ENCODE data around the gene PRRT3. TPM values are rescaled to one million over a fixed set of nuclear protein-coding genes. Genes with fewer than 3 reads are reported as not detected.

Gene PRRT3
- total RNA-seq, 1 experiment from 2014 or later: 9.2 TPM

GRCh38 chr3:9932843-9933560 lies 19.2 kb downstream of the PRRT3 start (continued):
- TF ChIP-seq E2F5 (CRISPR knock-in tag; IDR thresholded peaks at IDR 0.05) (no peak), ZNF232 (CRISPR knock-in tag; IDR thresholded peaks at IDR 0.05) (0 out of 2 replicates have a peak, but pooled peaks have one; percentile 44), CDX4 (CRISPR knock-in tag; IDR thresholded peaks at IDR 0.05; ENCODE audit: borderline replicate concordance) (no peak), NR2C2 (CRISPR knock-in tag; IDR thresholded peaks at IDR 0.05) (0 out of 2 replicates have a peak, but pooled peaks have one; percentile 24), MYBL2 (CRISPR knock-in tag; IDR thresholded peaks at IDR 0.05) (no peak; the same call in 1 of the 2 replicates), ZNF425 (CRISPR knock-in tag; conservative IDR thresholded peaks at IDR 0.05) (no peak), AFF4 (CRISPR knock-in tag; IDR thresholded peaks at IDR 0.05; ENCODE audit: borderline replicate concordance) (peak; percentile 40; the same call in 1 of the 2 replicates), ZNF671 (CRISPR knock-in tag; IDR thresholded peaks at IDR 0.05) (no peak), NFE2L1 (CRISPR knock-in tag; IDR thresholded peaks at IDR 0.05) (no peak)
- TF ChIP-seq, protein P1, sequence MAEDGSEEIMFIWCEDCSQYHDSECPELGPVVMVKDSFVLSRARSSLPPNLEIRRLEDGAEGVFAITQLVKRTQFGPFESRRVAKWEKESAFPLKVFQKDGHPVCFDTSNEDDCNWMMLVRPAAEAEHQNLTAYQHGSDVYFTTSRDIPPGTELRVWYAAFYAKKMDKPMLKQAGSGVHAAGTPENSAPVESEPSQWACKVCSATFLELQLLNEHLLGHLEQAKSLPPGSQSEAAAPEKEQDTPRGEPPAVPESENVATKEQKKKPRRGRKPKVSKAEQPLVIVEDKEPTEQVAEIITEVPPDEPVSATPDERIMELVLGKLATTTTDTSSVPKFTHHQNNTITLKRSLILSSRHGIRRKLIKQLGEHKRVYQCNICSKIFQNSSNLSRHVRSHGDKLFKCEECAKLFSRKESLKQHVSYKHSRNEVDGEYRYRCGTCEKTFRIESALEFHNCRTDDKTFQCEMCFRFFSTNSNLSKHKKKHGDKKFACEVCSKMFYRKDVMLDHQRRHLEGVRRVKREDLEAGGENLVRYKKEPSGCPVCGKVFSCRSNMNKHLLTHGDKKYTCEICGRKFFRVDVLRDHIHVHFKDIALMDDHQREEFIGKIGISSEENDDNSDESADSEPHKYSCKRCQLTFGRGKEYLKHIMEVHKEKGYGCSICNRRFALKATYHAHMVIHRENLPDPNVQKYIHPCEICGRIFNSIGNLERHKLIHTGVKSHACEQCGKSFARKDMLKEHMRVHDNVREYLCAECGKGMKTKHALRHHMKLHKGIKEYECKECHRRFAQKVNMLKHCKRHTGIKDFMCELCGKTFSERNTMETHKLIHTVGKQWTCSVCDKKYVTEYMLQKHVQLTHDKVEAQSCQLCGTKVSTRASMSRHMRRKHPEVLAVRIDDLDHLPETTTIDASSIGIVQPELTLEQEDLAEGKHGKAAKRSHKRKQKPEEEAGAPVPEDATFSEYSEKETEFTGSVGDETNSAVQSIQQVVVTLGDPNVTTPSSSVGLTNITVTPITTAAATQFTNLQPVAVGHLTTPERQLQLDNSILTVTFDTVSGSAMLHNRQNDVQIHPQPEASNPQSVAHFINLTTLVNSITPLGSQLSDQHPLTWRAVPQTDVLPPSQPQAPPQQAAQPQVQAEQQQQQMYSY (CRISPR knock-in tag; IDR thresholded peaks at IDR 0.05): peak; percentile 8; the same call in 1 of the 2 replicates

DNA sequence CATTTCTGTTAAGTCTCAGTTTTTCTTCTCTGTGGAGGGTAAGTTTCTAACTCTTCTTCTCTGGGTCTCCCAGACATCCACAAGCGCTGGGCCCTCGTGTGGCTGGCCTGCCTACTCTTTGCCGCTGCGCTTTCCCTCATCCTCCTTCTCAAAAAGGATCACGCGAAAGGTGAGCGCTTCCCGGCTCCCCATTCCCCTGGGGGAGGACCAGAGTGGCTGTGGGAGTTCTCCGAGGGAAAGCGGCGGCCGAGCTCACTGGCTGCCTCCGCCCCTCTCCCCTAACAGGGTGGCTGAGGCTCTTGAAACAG lies 19.7 kb downstream of the PRRT3 start:
- H3K27ac Mint-ChIP-seq: peak overlapping the region; percentile 74; the same call in 1 of the 2 replicates
- H3K27me3 Mint-ChIP-seq (ENCODE audit: low read depth): peaks cover 10% of the 10 kb centered on the region
- peak overlapping the region; percentile 93 for H3K4me3 Mint-ChIP-seq
- ChIA-PET CTCF (interaction anchor here (0.5 to 5.5 kb wide), 31 partner anchors 9 to 430 kb away, joined by 3 to 143 read pairs (median 4); partner anchors contain the start of genes ARPC4, IL17RC, IL17RE and PRRT3), POLR2A (interaction anchor here (1.3 to 2.7 kb wide), 8 partner anchors 14 to 316 kb away, joined by 3 to 35 read pairs (median 6); partner anchors contain the start of genes ARPC4, IL17RE, PRRT3 and TATDN2)
- peaks cover 14% of the 10 kb centered on the region for H3K4me1 Mint-ChIP-seq
- TF ChIP-seq ZNF671 (CRISPR knock-in tag; IDR thresholded peaks at IDR 0.05) (no peak), CTCF (IDR thresholded peaks at IDR 0.05) (peak; percentile 3; the same call in 1 of the 2 replicates)
- peaks cover 8% of the 10 kb centered on the region; the same call in 1 of the 2 replicates for H3K9me3 Mint-ChIP-seq
- DNase-seq (ENCODE audit: low spot score) (no peak), ATAC-seq (no peak; the same call in 1 of the 2 replicates)
- peaks cover 21% of the 10 kb centered on the region for H3K36me3 Mint-ChIP-seq

Measured in WTC11 (cell line).